K562 (cell line): Measurements from ENCODE around the gene SMIM13. TPM values are rescaled to one million over a fixed set of nuclear protein-coding genes. Genes with fewer than 3 reads are reported as not detected.
A peak's percentile ranks its signal among the peaks of the same experiment; 100 is the strongest.

Source experiments
- BDP1 ChIP-seq: IDR thresholded peaks from 3 replicates; pipeline ENCODE4 v1.6.1; 2011; ENCODE audit not compliant: insufficient read length, insufficient read depth
- ELF2 ChIP-seq: fragments of 250-450 bp; sonication (Bioruptor Pico); IDR thresholded peaks from 2 replicates; pipeline ENCODE4 v1.5.0; 2021; ENCODE audit warnings: mild to moderate bottlenecking
- EP400 ChIP-seq: fragments of 450-650 bp; IDR thresholded peaks from 2 replicates; pipeline ENCODE4 v1.6.1; 2017; ENCODE audit warnings: antibody characterized with exemption, mild to moderate bottlenecking, moderate library complexity
- ERF ChIP-seq: fragments of 450-650 bp; formaldehyde crosslinking; IDR thresholded peaks from 2 replicates; pipeline ENCODE4 v1.4.0; 2020; ENCODE audit warnings: mild to moderate bottlenecking, mixed read lengths
- FIP1L1 ChIP-seq: fragments of 200-400 bp; formaldehyde crosslinking; IDR thresholded peaks from 2 replicates; pipeline ENCODE4 v1.6.1; 2018; ENCODE audit warnings: mild to moderate bottlenecking, low read depth, low read length; ENCODE audit not compliant: poor library complexity, severe bottlenecking
- FOXK1 ChIP-seq: sonication (generic); formaldehyde crosslinking; IDR thresholded peaks from 2 replicates; pipeline ENCODE4 v1.8.0; 2022; ENCODE audit warnings: missing genetic modification reagents, mild to moderate bottlenecking, borderline replicate concordance
- HDAC2 ChIP-seq: fragments of 450-650 bp; IDR thresholded peaks from 2 replicates; pipeline ENCODE4 v1.6.1; 2016; ENCODE audit warnings: mild to moderate bottlenecking
- HES1 ChIP-seq: fragments of 450-650 bp; IDR thresholded peaks from 2 replicates; pipeline ENCODE4 v1.6.1; 2016; ENCODE audit warnings: low read depth, mild to moderate bottlenecking, moderate library complexity
- HMG20B ChIP-seq: fragments of 250-450 bp; sonication (Bioruptor Pico); IDR thresholded peaks from 2 replicates; pipeline ENCODE4 v1.5.0; 2021; ENCODE audit warnings: mild to moderate bottlenecking
- LARP7 ChIP-seq: fragments of 450-650 bp; IDR thresholded peaks from 2 replicates; pipeline ENCODE4 v1.6.1; 2016
- MTA3 ChIP-seq: fragments of 450-650 bp; formaldehyde crosslinking; IDR thresholded peaks from 2 replicates; pipeline ENCODE4 v1.6.1; 2017; ENCODE audit warnings: mild to moderate bottlenecking, borderline replicate concordance
- NFE2 ChIP-seq: IDR thresholded peaks from 2 replicates; pipeline ENCODE4 v1.6.1; 2014; ENCODE audit warnings: antibody characterized with exemption, low read depth
- NFIX ChIP-seq: fragments of 250-450 bp; sonication (Bioruptor Pico); IDR thresholded peaks from 2 replicates; pipeline ENCODE4 v1.4.0; 2020; ENCODE audit warnings: low read depth, mild to moderate bottlenecking, moderate library complexity
- RB1 ChIP-seq: fragments of 450-650 bp; IDR thresholded peaks from 2 replicates; pipeline ENCODE4 v1.6.1; 2017; ENCODE audit warnings: low read depth, mild to moderate bottlenecking
- SIN3B ChIP-seq: fragments of 450-650 bp; IDR thresholded peaks from 2 replicates; pipeline ENCODE4 v1.6.1; 2017; ENCODE audit warnings: low read depth, mild to moderate bottlenecking, moderate library complexity
- TGIF2 ChIP-seq: sonication (generic); formaldehyde crosslinking; IDR thresholded peaks from 2 replicates; pipeline ENCODE4 v1.8.1; 2022; ENCODE audit warnings: mild to moderate bottlenecking, missing genetic modification reagents, moderate library complexity
- THAP7 ChIP-seq: fragments of 250-450 bp; sonication (Bioruptor Pico); IDR thresholded peaks from 2 replicates; pipeline ENCODE4 v1.5.0; 2021
- THRA ChIP-seq: fragments of 450-650 bp; IDR thresholded peaks from 2 replicates; pipeline ENCODE4 v1.6.1; 2017; ENCODE audit warnings: mild to moderate bottlenecking, moderate library complexity
- XRCC4 ChIP-seq: IDR thresholded peaks from one replicate; pipeline ENCODE4 v1.6.1; 2011; ENCODE audit not compliant: insufficient read depth, insufficient read length; ENCODE audit errors: extremely low read depth
- ZEB2 ChIP-seq: fragments of 450-650 bp; IDR thresholded peaks from 2 replicates; pipeline ENCODE4 v1.6.1; 2016
- ZNF395 ChIP-seq: fragments of 200-800 bp; sonication (Bioruptor generic); IDR thresholded peaks from 2 replicates; pipeline ENCODE4 v1.6.1; 2017; ENCODE audit warnings: missing genetic modification characterization, missing compliant biosample characterization
- ZNF518B ChIP-seq: fragments of 250-450 bp; sonication (Bioruptor Pico); IDR thresholded peaks from 2 replicates; pipeline ENCODE4 v1.5.0; 2021; ENCODE audit warnings: mild to moderate bottlenecking, moderate library complexity
- ZNF561 ChIP-seq: fragments of 450-650 bp; formaldehyde crosslinking; conservative IDR thresholded peaks from 2 replicates; pipeline ENCODE4 v1.4.0; 2020; ENCODE audit warnings: mild to moderate bottlenecking, moderate library complexity
- ZNF589 ChIP-seq: fragments of 200-800 bp; sonication (Bioruptor generic); IDR thresholded peaks from 2 replicates; pipeline ENCODE4 v1.6.1; 2016; ENCODE audit warnings: low read depth, missing genetic modification characterization, missing compliant biosample characterization
- ZNF778 ChIP-seq: fragments of 450-650 bp; formaldehyde crosslinking; IDR thresholded peaks from 2 replicates; pipeline ENCODE4 v1.4.0; 2020; ENCODE audit warnings: mild to moderate bottlenecking, moderate library complexity
- polyA plus RNA-seq, 8 experiments: library from polyadenylated mRNA; depleted of rRNA in 4 of 8; stranded (reverse) in 5 of 8; unstranded in 3 of 8; fragments of >200 nt; fragmentation: Nextera tagmentation in 2 of 8; fragmentation: Illumina TruSeq in 1 of 8; extraction: Ambion mirVana in 2 of 8; extraction: Trizol in 1 of 8; gene quantifications; 2 replicates each; pipeline versions ENCODE4 v1.2.1 to v1.2.3, GENCODE V29; 2011 to 2014; ENCODE audit warnings: inconsistent platforms in 1 of 8, missing spikeins in 1 of 8
- total RNA-seq, 7 experiments: library from RNA; depleted of rRNA in 6 of 7; stranded (reverse); fragments of >200 nt in 6 of 7; fragmentation: Illumina TruSeq in 2 of 7; extraction: Trizol in 2 of 7; gene quantifications; 2 replicates each; pipeline versions ENCODE4 v1.2.1 to v1.2.3, GENCODE V29; 2011 to 2021; ENCODE audit warnings: low replicate concordance in 1 of 7

SMIM13 gene
- total and polyA plus RNA-seq, 9 of the 15 experiments (the other 6 are each of a cell fraction or from before 2014, with no cell fraction given), result 5.5 to 24.8 (median 11.7) TPM

GRCh38 chr6:11069760-11070159, 23.9 kb upstream of the SMIM13 start (continued):
- TF ChIP-seq ZNF518B (CRISPR knock-in tag) (no peak), ZNF778 (CRISPR knock-in tag) (no peak), ERF (CRISPR knock-in tag) (no peak), ZNF561 (CRISPR knock-in tag) (no peak), RB1 (no peak), XRCC4 (no peak), THAP7 (CRISPR knock-in tag) (no peak), HES1 (0 out of 2 replicates have a peak, but pooled peaks have one; percentile 41), MTA3 (no peak), LARP7 (no peak), ZNF589 (CRISPR knock-in tag) (no peak), THRA (no peak), TGIF2 (CRISPR knock-in tag) (no peak), FOXK1 (CRISPR knock-in tag) (no peak), ELF2 (no peak), FIP1L1 (no peak), NFIX (CRISPR knock-in tag) (no peak), EP400 (no peak), ZEB2 (no peak), HMG20B (CRISPR knock-in tag) (no peak), HDAC2 (peak; percentile 42; the same call in 1 of the 2 replicates), ZNF395 (CRISPR knock-in tag) (no peak), NFE2 (peak; percentile 93), SIN3B (no peak), BDP1 (no peak)
